ENCODE measurements around the gene RNF148.

RNF148 gene

GRCh38 chr7:122702872-122703510 lies at the start of gene RNF148:
TSS of gene RNF148 (minus strand) at chr7:122702922. CDS start at chr7:122702750, 172 bp downstream.
- no peak for DNase-seq (ENCODE audit: low spot score)

DNA sequence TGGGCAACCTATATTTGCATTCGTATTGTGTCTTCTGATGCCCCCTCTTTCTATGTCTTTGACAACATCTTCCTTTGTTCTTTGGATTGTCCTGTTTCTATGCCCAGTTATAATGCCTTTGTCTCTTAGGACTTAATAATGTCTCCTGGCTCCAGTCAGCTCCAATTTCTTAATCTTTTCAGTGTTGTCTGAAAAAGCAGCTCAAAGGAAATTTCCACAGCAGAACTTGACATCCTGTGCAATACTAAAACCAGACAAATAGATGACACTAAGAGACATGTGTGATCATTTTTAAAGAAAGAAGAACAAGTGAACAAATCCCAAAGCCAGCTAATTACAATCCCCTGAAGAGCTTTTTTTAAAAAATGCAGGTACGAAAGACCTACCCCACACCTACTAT lies 47.7 kb upstream of the RNF148 start:
- no peak for DNase-seq (ENCODE audit: low spot score)

DNA sequence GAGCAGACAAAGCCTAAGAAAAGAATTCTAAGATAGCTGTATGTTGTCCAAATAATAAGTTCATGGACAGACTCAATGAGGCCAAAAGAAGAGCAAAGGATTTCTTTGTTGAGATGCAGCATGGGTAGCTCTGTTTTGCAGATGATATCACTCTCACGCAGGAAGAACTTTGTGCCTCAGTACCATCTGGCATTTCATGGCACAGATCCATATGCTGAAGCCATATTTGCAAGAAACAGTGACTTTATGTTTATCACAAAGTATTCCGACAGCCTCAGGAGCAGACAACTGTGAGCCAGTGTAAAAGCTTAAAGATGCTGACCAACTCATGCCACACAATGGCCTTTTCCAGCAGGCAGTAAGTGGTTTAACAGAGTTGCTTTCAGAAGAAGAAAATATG lies 45.5 kb upstream of the RNF148 start:
- DNase-seq (ENCODE audit: low spot score) = no peak

- DNase-seq (ENCODE audit: low spot score) = no peak
Measured at GRCh38 chr7:122746948-122747347, 44.2 kb upstream of the RNF148 start.

DNA sequence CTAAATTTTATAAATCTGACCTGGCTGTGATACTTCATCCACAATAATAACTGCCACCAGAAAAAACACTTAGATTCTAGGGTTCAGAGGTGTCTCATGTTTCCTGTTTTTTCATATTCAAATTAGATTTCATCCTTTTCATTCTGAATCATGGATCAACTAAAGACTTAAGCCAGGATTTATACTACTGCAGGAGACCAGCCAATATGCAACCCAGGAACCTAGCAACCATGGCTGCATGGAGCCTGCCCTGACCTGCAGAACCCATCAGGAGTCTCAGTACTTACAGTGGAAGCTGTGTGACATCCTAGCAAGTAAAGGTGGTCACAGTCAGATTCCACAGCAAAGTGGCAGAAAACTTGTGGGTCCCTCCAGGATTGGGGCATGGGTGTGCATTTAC lies 40.5 kb upstream of the RNF148 start:
- no peak for DNase-seq (ENCODE audit: low spot score)

GRCh38 chr7:122738947-122739346 lies 36.2 kb upstream of the RNF148 start:
- no peak for DNase-seq (ENCODE audit: low spot score)

GRCh38 chr7:122736183-122736582 lies 33.5 kb upstream of the RNF148 start:
- no peak for DNase-seq (ENCODE audit: low spot score)

- no peak for DNase-seq (ENCODE audit: low spot score)
Measured at GRCh38 chr7:122727759-122728158, 25.0 kb upstream of the RNF148 start.

- no peak for DNase-seq (ENCODE audit: low spot score)
Measured at GRCh38 chr7:122727354-122727753, 24.6 kb upstream of the RNF148 start.

GRCh38 chr7:122726881-122727280 lies 24.2 kb upstream of the RNF148 start:
- no peak for DNase-seq (ENCODE audit: low spot score)

- no peak for DNase-seq (ENCODE audit: low spot score)
Measured at GRCh38 chr7:122724366-122724765, 21.6 kb upstream of the RNF148 start.

DNA sequence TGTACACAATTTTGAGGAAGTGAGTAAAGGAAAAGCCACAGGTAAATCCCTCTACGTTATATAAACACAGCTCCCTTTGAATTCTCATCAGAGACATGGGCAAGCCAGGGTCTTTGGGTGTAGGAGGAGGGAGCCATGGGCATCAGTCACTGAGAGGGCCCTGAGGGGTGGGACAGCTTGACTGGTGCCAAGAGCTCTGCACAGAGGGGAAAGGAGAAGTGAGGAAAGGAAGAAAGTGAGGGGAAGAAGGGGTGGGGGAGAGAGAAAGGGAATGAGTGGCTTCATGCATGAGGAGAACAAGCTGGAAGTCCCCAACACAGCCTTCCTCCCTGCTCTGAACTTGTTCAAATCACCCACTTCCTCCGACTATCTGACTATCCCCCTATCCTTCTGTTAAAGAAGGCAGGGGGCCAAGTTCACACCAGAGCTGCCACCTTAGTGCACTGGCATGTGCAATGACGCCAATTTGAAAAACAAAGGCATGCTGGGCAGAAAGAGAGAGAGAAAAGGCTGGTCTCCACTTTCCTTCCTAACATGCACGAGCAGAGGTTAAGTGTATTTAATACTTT lies 16.4 kb upstream of the RNF148 start:
- DNase-seq (ENCODE audit: low spot score) = no peak

- DNase-seq (ENCODE audit: low spot score) = no peak
Measured at GRCh38 chr7:122717356-122718089, 14.8 kb upstream of the RNF148 start.

DNA sequence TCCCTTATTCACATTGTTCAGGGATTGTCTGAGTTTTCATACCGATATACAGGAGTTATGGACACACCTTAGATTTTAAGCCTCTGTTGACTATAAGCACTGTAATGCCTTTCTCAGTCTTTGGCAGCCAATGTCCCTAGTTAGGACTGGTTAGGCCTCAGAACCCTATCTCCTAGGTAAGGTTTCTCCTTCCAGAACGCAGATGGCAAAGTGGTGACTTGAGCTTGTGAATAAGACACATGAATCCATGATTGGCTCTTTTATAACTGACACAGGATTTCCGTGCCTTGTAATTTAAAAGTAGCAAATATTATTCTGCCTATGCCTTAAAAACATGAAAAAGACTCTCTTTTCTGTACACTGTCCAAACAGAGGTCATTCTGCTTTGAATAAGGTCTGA lies 12.5 kb upstream of the RNF148 start:
- no peak for DNase-seq (ENCODE audit: low spot score)

DNA sequence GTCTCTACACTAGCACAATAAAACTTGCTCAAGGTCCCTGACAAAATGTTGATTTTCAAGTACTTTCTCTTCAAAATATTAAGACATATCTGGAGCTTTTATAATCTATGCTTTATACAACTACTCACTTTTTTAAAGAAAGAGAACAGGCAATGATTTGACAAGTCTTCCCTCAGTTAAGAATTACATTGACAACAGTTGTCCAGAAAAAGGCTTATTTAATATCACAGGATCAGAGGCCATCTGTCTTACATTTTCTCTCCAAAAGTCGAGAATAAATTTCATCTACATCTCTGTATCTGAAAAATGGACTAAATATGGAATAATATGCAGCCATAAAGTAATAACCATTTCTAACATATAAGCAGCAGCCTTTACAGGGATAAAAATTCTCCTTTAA lies 8.2 kb upstream of the RNF148 start:
- DNase-seq (ENCODE audit: low spot score) = no peak

DNA sequence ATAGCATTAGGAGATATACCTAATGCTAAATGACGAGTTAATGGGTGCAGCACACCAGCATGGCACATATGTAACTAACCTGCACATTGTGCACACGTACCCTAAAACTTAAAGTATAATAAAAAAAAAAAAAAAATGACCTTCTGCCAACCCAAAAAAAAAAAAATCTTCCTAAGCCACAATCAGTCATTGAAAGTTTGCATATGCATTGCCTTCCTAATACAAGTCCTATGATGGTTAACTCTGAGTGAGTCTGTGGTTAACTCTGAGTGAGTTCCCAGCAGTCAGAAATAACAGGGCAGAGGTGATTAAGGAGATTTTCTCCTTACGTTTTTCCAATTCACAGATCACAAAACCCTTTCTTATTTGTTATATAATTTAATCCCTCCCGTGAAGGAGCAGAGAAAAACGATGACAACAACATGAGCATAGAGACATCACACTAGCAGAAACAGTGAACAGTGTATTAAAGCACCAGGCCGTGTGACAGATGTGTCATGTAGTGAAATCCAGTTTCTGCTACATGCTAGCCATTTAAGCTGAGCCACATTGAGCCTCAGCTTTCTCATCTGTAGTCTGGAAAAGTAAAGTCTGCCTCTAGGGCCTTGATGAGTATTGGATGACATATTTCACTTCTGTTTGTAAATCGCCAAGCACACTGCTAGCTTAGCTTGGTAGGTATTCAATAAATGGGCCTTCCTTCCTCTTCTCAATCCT lies 7.4 kb upstream of the RNF148 start:
- no peak for DNase-seq (ENCODE audit: low spot score)

DNA sequence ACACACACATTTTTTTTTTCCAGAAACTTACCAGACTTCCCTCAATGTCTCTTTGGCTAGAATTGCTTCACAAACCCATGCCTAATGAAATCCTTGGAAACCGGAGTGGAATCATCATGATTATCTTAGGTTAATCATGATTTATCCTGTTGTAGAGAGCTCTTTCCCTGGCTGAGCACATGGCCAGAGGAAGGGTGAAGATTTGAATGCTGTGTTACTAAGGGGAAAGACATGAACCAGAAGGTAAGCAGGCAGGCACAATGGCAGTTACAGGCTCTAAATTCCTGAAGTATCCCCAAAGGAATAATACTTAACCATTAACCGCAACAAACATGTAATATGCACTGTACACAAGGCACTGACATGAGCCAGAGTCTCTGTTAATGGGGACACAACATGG lies 4.1 kb upstream of the RNF148 start:
- DNase-seq (ENCODE audit: low spot score) = no peak

DNA sequence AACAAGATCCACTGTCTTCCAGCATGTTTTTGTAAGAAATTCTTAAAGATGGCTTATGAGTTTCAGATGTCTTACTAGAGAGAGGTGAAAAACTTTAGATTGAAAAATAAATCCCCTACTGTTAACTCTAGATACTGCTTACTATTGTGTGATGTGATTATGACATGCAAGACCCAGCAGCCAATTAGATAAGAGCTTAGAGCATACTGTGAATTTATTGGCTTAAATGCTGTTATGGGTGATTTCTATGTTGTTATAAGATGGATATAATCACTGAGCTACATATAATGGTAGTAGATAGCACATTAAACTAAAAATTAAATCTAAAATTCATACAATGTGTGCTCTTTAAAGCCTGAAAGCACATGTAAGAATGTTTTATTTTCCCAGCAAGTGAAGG lies 3.7 kb downstream of the RNF148 start, which contains the start of gene RNF133:
RNF133 (minus strand) TSS at position 101 of the 400 bp plus-strand sequence. CDS start 199 bp downstream, outside the sequence.
- DNase-seq (ENCODE audit: low spot score) = no peak

- DNase-seq (ENCODE audit: low spot score) = no peak
Measured at GRCh38 chr7:122695816-122696215, 6.9 kb downstream of the RNF148 start.

GRCh38 chr7:122694697-122695096 lies 8.0 kb downstream of the RNF148 start:
- no peak for DNase-seq (ENCODE audit: low spot score)

DNA sequence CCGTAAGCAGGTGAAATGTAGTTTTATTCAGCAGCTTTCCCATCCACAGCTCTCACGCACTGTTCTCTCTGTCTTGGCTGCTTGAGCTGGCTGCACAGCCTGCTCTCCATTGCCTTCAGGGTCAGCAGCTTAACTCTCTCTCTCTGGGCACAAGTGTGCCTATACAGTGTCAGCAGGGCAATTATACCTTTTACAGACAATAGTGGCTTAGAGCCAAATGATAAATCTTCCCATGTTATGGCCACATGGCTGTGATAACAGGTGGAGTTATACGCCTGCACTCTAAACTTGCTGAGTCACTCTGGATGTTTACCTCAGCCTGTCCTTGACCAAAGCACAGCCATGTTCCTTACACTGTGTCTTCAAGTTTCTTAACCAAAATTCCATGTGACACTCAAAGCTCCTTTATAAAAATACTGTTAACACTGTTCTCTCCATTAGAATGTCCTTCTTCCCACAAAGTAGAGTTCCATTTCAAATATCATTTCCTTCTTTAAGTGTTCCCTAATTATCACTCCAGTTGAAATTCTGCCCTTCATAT lies 9.9 kb downstream of the RNF148 start:
- DNase-seq (ENCODE audit: low spot score) = no peak

- no peak for DNase-seq (ENCODE audit: low spot score)
Measured at GRCh38 chr7:122691569-122692235, 11.0 kb downstream of the RNF148 start.

Data from ecto neural progenitor cell (in vitro differentiated cells).